Type B pancreatic cell (in vitro differentiated cells): ENCODE measurements around the gene TPST2. TPM values are rescaled to one million over a fixed set of nuclear protein-coding genes. Genes with fewer than 3 reads are reported as not detected.

Experiments
- DNase-seq: peaks from one replicate; pipeline ENCODE4 v3.0.0; 2021; ENCODE audit warnings: mixed read lengths; ENCODE audit not compliant: unreplicated experiment; ENCODE audit errors: extremely low spot score
- H3K27ac Mint-ChIP-seq: 2 replicates; pipeline ENCODE4 v1.8.0; 2021; ENCODE audit warnings: mild to moderate bottlenecking, mixed read lengths
- H3K27me3 Mint-ChIP-seq: 2 replicates; pipeline ENCODE4 v1.8.0; 2021; ENCODE audit warnings: mixed read lengths
- H3K36me3 Mint-ChIP-seq: 2 replicates; pipeline ENCODE4 v1.8.0; 2021; ENCODE audit warnings: mixed read lengths
- H3K4me1 Mint-ChIP-seq: one replicate; pipeline ENCODE4 v1.8.0; 2021; ENCODE audit warnings: mixed read lengths; ENCODE audit not compliant: unreplicated experiment
- H3K4me3 Mint-ChIP-seq: 2 replicates; pipeline ENCODE4 v1.8.0; 2021; ENCODE audit warnings: mild to moderate bottlenecking, mixed read lengths
- H3K9me3 Mint-ChIP-seq: 2 replicates; pipeline ENCODE4 v1.8.0; 2021; ENCODE audit warnings: mixed read lengths
- total RNA-seq: library from RNA; stranded (reverse); gene quantifications from 2 replicates; pipeline ENCODE4 v1.2.1, GENCODE V29; 2021; ENCODE audit warnings: low replicate concordance
- TF ChIP-seq, protein P1 (sequence below): fragments of 200-600 bp; sonication (generic); conservative IDR thresholded peaks from 2 replicates; pipeline ENCODE4 v1.5.0; 2021; ENCODE audit warnings: antibody characterized with exemption, mild to moderate bottlenecking

Gene TPST2
- total RNA-seq, 1 donor from 2014 or later, result 15.7 TPM

DNA sequence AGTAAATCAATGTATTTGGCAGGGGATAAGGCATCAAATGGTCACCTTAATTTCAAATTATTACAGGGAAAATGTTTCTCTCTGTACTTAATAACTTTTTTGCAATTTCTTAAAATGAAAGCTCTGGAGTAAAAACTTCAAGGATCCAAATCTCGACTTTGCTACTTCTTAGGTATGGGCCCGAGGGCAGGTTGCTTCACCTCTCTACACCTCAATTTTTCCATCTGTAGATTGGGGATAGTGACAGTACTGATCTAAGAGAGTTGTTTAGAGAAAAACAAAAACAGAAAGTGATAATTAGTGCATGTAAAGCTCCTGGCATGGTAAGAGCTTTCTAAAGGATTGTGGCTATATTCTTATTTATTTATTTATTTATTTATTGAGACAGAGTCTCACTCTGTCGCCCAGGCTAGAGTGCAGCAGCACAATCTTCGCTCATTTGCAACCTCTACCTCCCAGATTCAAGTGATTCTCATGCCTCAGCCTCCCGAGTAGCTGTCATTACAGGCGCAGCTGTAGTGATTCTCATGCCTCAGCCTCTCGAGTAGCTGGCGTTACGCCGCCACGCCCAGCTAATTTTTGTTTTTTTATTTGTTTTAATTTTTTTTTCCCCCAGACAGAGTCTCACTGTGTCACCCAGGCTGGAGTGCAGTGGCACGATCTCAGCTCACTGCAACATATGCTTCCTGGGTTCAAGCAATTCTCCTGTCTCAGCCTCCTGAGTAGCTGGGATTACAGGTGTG, 75.3 kb downstream of the TPST2 start:
- TF ChIP-seq, protein P1, sequence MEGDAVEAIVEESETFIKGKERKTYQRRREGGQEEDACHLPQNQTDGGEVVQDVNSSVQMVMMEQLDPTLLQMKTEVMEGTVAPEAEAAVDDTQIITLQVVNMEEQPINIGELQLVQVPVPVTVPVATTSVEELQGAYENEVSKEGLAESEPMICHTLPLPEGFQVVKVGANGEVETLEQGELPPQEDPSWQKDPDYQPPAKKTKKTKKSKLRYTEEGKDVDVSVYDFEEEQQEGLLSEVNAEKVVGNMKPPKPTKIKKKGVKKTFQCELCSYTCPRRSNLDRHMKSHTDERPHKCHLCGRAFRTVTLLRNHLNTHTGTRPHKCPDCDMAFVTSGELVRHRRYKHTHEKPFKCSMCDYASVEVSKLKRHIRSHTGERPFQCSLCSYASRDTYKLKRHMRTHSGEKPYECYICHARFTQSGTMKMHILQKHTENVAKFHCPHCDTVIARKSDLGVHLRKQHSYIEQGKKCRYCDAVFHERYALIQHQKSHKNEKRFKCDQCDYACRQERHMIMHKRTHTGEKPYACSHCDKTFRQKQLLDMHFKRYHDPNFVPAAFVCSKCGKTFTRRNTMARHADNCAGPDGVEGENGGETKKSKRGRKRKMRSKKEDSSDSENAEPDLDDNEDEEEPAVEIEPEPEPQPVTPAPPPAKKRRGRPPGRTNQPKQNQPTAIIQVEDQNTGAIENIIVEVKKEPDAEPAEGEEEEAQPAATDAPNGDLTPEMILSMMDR, result no peak
- Mint-ChIP-seq H3K9me3 (no peaks in the 10 kb centered on the region), H3K27me3 (no peaks in the 10 kb centered on the region)

GRCh38 chr22:26513838-26514237, 76.1 kb downstream of the TPST2 start:
- DNase-seq, result no peak
- TF ChIP-seq, protein P1, result no peak
- Mint-ChIP-seq H3K36me3 (peaks cover 6% of the 10 kb centered on the region), H3K4me3 (peak overlapping the region; percentile 99), H3K4me1 (peaks cover 32% of the 10 kb centered on the region), H3K27ac (peak overlapping the region; percentile 95), H3K9me3 (no peaks in the 10 kb centered on the region), H3K27me3 (no peaks in the 10 kb centered on the region)

More for the DNA sequence above, 75.3 kb downstream of the TPST2 start:
- H3K4me3 Mint-ChIP-seq, result peak overlapping the region; percentile 99
- peaks cover 32% of the 10 kb centered on the region for H3K4me1 Mint-ChIP-seq
- no peak for DNase-seq
- H3K27ac Mint-ChIP-seq, result no peak overlapping the region
- H3K36me3 Mint-ChIP-seq, result no peaks in the 10 kb centered on the region

- Mint-ChIP-seq H3K36me3 (peaks cover 6% of the 10 kb centered on the region), H3K27ac (peak within 1 kb of the TSS; percentile 95), H3K9me3 (no peaks in the 10 kb centered on the region), H3K4me1 (peaks cover 32% of the 10 kb centered on the region), H3K4me3 (peak within 1 kb of the TSS; percentile 99), H3K27me3 (no peaks in the 10 kb centered on the region)
- peak; percentile 95 for DNase-seq
- TF ChIP-seq, protein P1, result no peak
Observed at GRCh38 chr22:26512149-26512793, 77.7 kb downstream of the TPST2 start, which contains the start of gene TFIP11. Gene TFIP11, minus strand, starts transcription at chr22:26512473. Its CDS starts 2,201 bp downstream, at chr22:26510272.

- no peak overlapping the region for H3K4me3 Mint-ChIP-seq
- no peaks in the 10 kb centered on the region for H3K9me3 Mint-ChIP-seq
- peaks cover 24% of the 10 kb centered on the region for H3K36me3 Mint-ChIP-seq
- H3K27me3 Mint-ChIP-seq, result no peaks in the 10 kb centered on the region
- no peak overlapping the region for H3K27ac Mint-ChIP-seq
- TF ChIP-seq, protein P1, result no peak
- DNase-seq, result no peak
- peaks cover 20% of the 10 kb centered on the region for H3K4me1 Mint-ChIP-seq
Observed at GRCh38 chr22:26508148-26508547, 81.8 kb downstream of the TPST2 start.

DNA sequence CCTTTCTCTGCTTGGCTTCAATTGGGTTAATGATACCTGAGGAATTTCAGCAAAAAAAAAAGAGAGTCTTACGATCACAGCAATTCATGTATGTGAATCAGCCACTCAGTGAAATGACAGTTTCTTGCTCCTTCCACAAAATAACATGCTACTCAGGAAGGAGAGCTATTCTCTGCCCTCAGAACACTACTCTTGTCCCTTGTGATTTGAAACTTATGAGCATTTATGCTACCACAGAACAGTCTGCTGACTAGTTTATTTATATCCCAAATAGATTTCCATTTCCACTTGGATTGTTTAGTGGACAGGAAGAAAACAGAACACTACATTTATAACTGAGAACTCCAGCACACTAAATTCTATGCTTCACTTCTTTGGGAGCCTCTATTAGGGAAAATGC, 86.2 kb downstream of the TPST2 start:
- Mint-ChIP-seq H3K4me1 (no peaks in the 10 kb centered on the region), H3K9me3 (no peaks in the 10 kb centered on the region), H3K36me3 (peaks cover 40% of the 10 kb centered on the region), H3K4me3 (no peak overlapping the region), H3K27ac (no peak overlapping the region), H3K27me3 (no peaks in the 10 kb centered on the region)
- TF ChIP-seq, protein P1, result no peak
- no peak for DNase-seq
